ENCODE data around the gene ATG16L1. TPM values are rescaled to one million over a fixed set of nuclear protein-coding genes. Genes with fewer than 3 reads are reported as not detected.

The ATG16L1 gene
- total RNA-seq, 1 donor from 2014 or later, result 23.5 TPM

GRCh38 chr2:233290051-233290845 is 38.8 kb downstream of the ATG16L1 start:
- TF ChIP-seq CTCF (IDR thresholded peaks at IDR 0.05; ENCODE audit: unreplicated experiment), result no peak
- H3K36me3 Mint-ChIP-seq, result peaks cover 49% of the 10 kb centered on the region
- H3K4me3 Mint-ChIP-seq, result no peak overlapping the region
- H3K4me1 Mint-ChIP-seq, result peaks cover 2% of the 10 kb centered on the region
- H3K27me3 Mint-ChIP-seq (ENCODE audit: low read depth), result no peaks in the 10 kb centered on the region
- no peak overlapping the region for H3K27ac Mint-ChIP-seq
- H3K9me3 Mint-ChIP-seq, result no peaks in the 10 kb centered on the region
- no peak for DNase-seq (ENCODE audit: low spot score in 2 of 2, unreplicated experiment in 2 of 2)

- no peaks in the 10 kb centered on the region for H3K9me3 Mint-ChIP-seq
- DNase-seq (ENCODE audit: low spot score in 2 of 2, unreplicated experiment in 2 of 2), result no peak
- no peaks in the 10 kb centered on the region for H3K27me3 Mint-ChIP-seq (ENCODE audit: low read depth)
- no peak overlapping the region for H3K4me3 Mint-ChIP-seq
- no peak overlapping the region for H3K27ac Mint-ChIP-seq
- H3K4me1 Mint-ChIP-seq, result no peaks in the 10 kb centered on the region
- H3K36me3 Mint-ChIP-seq, result peaks cover 31% of the 10 kb centered on the region
- TF ChIP-seq CTCF (IDR thresholded peaks at IDR 0.05; ENCODE audit: unreplicated experiment), result no peak
Observed at GRCh38 chr2:233295891-233296290, 44.4 kb downstream of the ATG16L1 start.

- Mint-ChIP-seq H3K36me3 (peaks cover 27% of the 10 kb centered on the region), H3K27ac (no peak overlapping the region), H3K4me3 (no peak overlapping the region), H3K9me3 (no peaks in the 10 kb centered on the region), H3K27me3 (ENCODE audit: low read depth) (no peaks in the 10 kb centered on the region), H3K4me1 (no peaks in the 10 kb centered on the region)
- DNase-seq (ENCODE audit: low spot score in 2 of 2, unreplicated experiment in 2 of 2), result no peak
- no peak for TF ChIP-seq CTCF (IDR thresholded peaks at IDR 0.05; ENCODE audit: unreplicated experiment)
Observed at GRCh38 chr2:233297076-233297475, 45.6 kb downstream of the ATG16L1 start.

- no peak for DNase-seq (ENCODE audit: low spot score in 2 of 2, unreplicated experiment in 2 of 2)
- Mint-ChIP-seq H3K27me3 (ENCODE audit: low read depth) (no peaks in the 10 kb centered on the region), H3K27ac (no peak overlapping the region), H3K9me3 (no peaks in the 10 kb centered on the region), H3K4me3 (no peak overlapping the region), H3K4me1 (no peaks in the 10 kb centered on the region), H3K36me3 (peaks cover under 1% of the 10 kb centered on the region)
- no peak for TF ChIP-seq CTCF (IDR thresholded peaks at IDR 0.05; ENCODE audit: unreplicated experiment)
Observed at GRCh38 chr2:233300401-233300800, 48.9 kb downstream of the ATG16L1 start.

- no peak for TF ChIP-seq CTCF (IDR thresholded peaks at IDR 0.05; ENCODE audit: unreplicated experiment)
- Mint-ChIP-seq H3K4me1 (no peaks in the 10 kb centered on the region), H3K9me3 (no peaks in the 10 kb centered on the region), H3K27me3 (ENCODE audit: low read depth) (no peaks in the 10 kb centered on the region), H3K4me3 (no peak overlapping the region), H3K27ac (no peak overlapping the region), H3K36me3 (no peaks in the 10 kb centered on the region)
- no peak for DNase-seq (ENCODE audit: low spot score in 2 of 2, unreplicated experiment in 2 of 2)
Observed at GRCh38 chr2:233301248-233301647, 49.8 kb downstream of the ATG16L1 start.

All from mesothelial cell of epicardium (in vitro differentiated cells).